Uterus (tissue), 4 donors: Measurements from ENCODE around the gene TECPR1. TPM values are rescaled to one million over a fixed set of nuclear protein-coding genes. Genes with fewer than 3 reads are reported as not detected.

Experiments
- DNase-seq, 2 donors: peaks; one replicate each; pipeline ENCODE4 v3.0.0-alpha.2; 2019 to 2020
- H3K27ac ChIP-seq, 2 donors: fragments of 200-600 bp; sonication (generic); 1 replicate in 1 of 2; 2 replicates in 1 of 2; pipeline ENCODE4 v1.5.1; 2016 to 2018
- H3K27me3 ChIP-seq, 2 donors: fragments of 200-600 bp; sonication (generic); one replicate each; pipeline ENCODE4 v1.5.1; 2018 to 2019; ENCODE audit warnings: control low read depth in 1 of 2
- H3K36me3 ChIP-seq, 2 donors: fragments of 200-600 bp; sonication (generic); one replicate each; pipeline ENCODE4 v1.5.1; 2019; ENCODE audit warnings: control low read depth in 1 of 2
- H3K4me1 ChIP-seq, 2 donors: fragments of 200-600 bp; sonication (generic); one replicate each; pipeline ENCODE4 v1.5.1; 2018 to 2019; ENCODE audit warnings: control low read depth in 1 of 2
- H3K4me3 ChIP-seq, 2 donors: fragments of 200-600 bp; sonication (generic); 1 replicate in 1 of 2; 2 replicates in 1 of 2; pipeline ENCODE4 v1.5.1; 2018 to 2019; ENCODE audit warnings: mild to moderate bottlenecking in 1 of 2
- H3K9me3 ChIP-seq, 2 donors: fragments of 200-600 bp; sonication (generic); one replicate each; pipeline ENCODE4 v1.5.1; 2019; ENCODE audit warnings: control low read depth in 1 of 2
- CTCF ChIP-seq, 4 experiments: fragments of 200-600 bp in 2 of 4; fragments of 450-650 bp in 2 of 4; sonication (generic) in 2 of 4; IDR thresholded peaks; one replicate each; pipeline ENCODE4 v1.5.1; 2016 to 2019; ENCODE audit warnings: antibody characterized with exemption in 4 of 4, mild to moderate bottlenecking in 2 of 4, moderate library complexity in 1 of 4
- POLR2A ChIP-seq, 2 donors: fragments of 450-650 bp; IDR thresholded peaks; one replicate each; pipeline ENCODE4 v1.6.1; 2016; ENCODE audit warnings: antibody characterized with exemption in 2 of 2, mild to moderate bottlenecking in 1 of 2, moderate library complexity in 1 of 2
- intact Hi-C: fragments of 100-400 bp; cut with DNase I; formaldehyde crosslinking; loops from one replicate; pipeline ENCODE4 v1.15.1; 2023; ENCODE audit warnings: low total_unique reads
- total RNA-seq, 4 donors: library from RNA; depleted of rRNA in 3 of 4; stranded (reverse); fragments of >200 nt in 3 of 4; gene quantifications; one replicate each; pipeline versions ENCODE4 v1.1.0 to v1.2.4, GENCODE V29; 2014 to 2023
- donor health status: DM: yes; HTN: yes; CAD: no.

Gene TECPR1
- total RNA-seq, 4 donors from 2014 or later: 3.1 to 52.6 (median 16.7) TPM

- Histone ChIP-seq H3K36me3 (no peaks in the 10 kb centered on the region), H3K27ac (no peak overlapping the region), H3K9me3 (no peaks in the 10 kb centered on the region), H3K4me3 (no peak overlapping the region), H3K4me1 (no peaks in the 10 kb centered on the region), H3K27me3 (no peaks in the 10 kb centered on the region)
- no peak for DNase-seq
- no peak for TF ChIP-seq POLR2A (IDR thresholded peaks at IDR 0.05)
- no peak for TF ChIP-seq CTCF (IDR thresholded peaks at IDR 0.05)
- intact Hi-C loops: no loop called here
Measured at GRCh38 chr7:98267303-98267702, 15.3 kb upstream of the TECPR1 start.

- intact Hi-C loops: no loop called here
- DNase-seq: no peak
- H3K27me3 ChIP-seq: no peaks in the 10 kb centered on the region
- H3K4me3 ChIP-seq: no peak overlapping the region
- no peaks in the 10 kb centered on the region for H3K9me3 ChIP-seq
- no peaks in the 10 kb centered on the region for H3K36me3 ChIP-seq
- no peak overlapping the region for H3K27ac ChIP-seq
- no peaks in the 10 kb centered on the region for H3K4me1 ChIP-seq
- TF ChIP-seq CTCF (IDR thresholded peaks at IDR 0.05) (no peak), POLR2A (IDR thresholded peaks at IDR 0.05) (no peak)
Measured at GRCh38 chr7:98266840-98267239, 14.8 kb upstream of the TECPR1 start.

- TF ChIP-seq POLR2A (IDR thresholded peaks at IDR 0.05): no peak
- no peak for TF ChIP-seq CTCF (IDR thresholded peaks at IDR 0.05)
- H3K9me3 ChIP-seq: no peaks in the 10 kb centered on the region
- no peaks in the 10 kb centered on the region for H3K36me3 ChIP-seq
- H3K27ac ChIP-seq: no peak overlapping the region
- no peak overlapping the region for H3K4me3 ChIP-seq
- no peaks in the 10 kb centered on the region for H3K4me1 ChIP-seq
- intact Hi-C loops: no loop called here
- no peak for DNase-seq
- no peaks in the 10 kb centered on the region for H3K27me3 ChIP-seq
Measured at GRCh38 chr7:98265841-98266271, 13.8 kb upstream of the TECPR1 start.

- H3K4me1 ChIP-seq: no peaks in the 10 kb centered on the region
- no peaks in the 10 kb centered on the region for H3K27me3 ChIP-seq
- H3K9me3 ChIP-seq: no peaks in the 10 kb centered on the region
- TF ChIP-seq POLR2A (IDR thresholded peaks at IDR 0.05): no peak
- H3K27ac ChIP-seq: no peak overlapping the region
- no peak overlapping the region for H3K4me3 ChIP-seq
- intact Hi-C loops: no loop called here
- no peaks in the 10 kb centered on the region for H3K36me3 ChIP-seq
- DNase-seq: no peak
Measured at GRCh38 chr7:98257701-98258100, 5.7 kb upstream of the TECPR1 start.

- DNase-seq: no peak
- H3K27me3 ChIP-seq: no peaks in the 10 kb centered on the region
- peaks cover 0 to under 1% of the 10 kb centered on the region in 2 donors for H3K4me1 ChIP-seq
- no peaks in the 10 kb centered on the region for H3K9me3 ChIP-seq
- H3K27ac ChIP-seq: no peak overlapping the region
- H3K4me3 ChIP-seq: no peak overlapping the region
- no peak for TF ChIP-seq POLR2A (IDR thresholded peaks at IDR 0.05)
- no peak for TF ChIP-seq CTCF (IDR thresholded peaks at IDR 0.05)
- no peaks in the 10 kb centered on the region for H3K36me3 ChIP-seq
- intact Hi-C loops: no loop called here
Measured at GRCh38 chr7:98256431-98256830, 4.4 kb upstream of the TECPR1 start.
